K562 (cell line): Measurements from ENCODE around the gene TCF4. TPM values are rescaled to one million over a fixed set of nuclear protein-coding genes. Genes with fewer than 3 reads are reported as not detected.
A peak's percentile ranks its signal among the peaks of the same experiment; 100 is the strongest.

Source experiments
- ATAC-seq: fragments of 200-7000 bp; cut with Tn5 transposase; 3 replicates; pipeline ENCODE4 v1.9.1; 2020; ENCODE audit warnings: moderate library complexity
- BruUV-seq: library from RNA; stranded (reverse); fragments of 400-500 nt; replicated peaks from 2 replicates; lab custom pipeline; 2021; lab: Mats Ljungman, UMichigan
- CTCF ChIA-PET: fragments of 300-600 bp; formaldehyde crosslinking; extraction: SDS; loops from one replicate; lab custom pipeline; 2021; ENCODE audit warnings: low intra/inter-chr PET ratio; lab: Yijun Ruan, JAX
- POLR2A ChIA-PET: fragments of 300-600, 350-650 bp; sonication (Branson Sonifier 250); formaldehyde crosslinking; extraction: SDS; loops from one replicate; lab custom pipeline; 2021; ENCODE audit warnings: antibody characterized with exemption, inconsistent platforms; lab: Yijun Ruan, JAX
- DNase-seq, 4 experiments: peaks; one replicate each; pipeline versions ENCODE4 v3.0.0 to v3.0.0-alpha.2; 2011 to 2018; ENCODE audit warnings: low spot score in 3 of 4, mixed read lengths in 3 of 4; ENCODE audit errors: extremely low read depth in 1 of 4
- FAIRE-seq: peaks from 2 replicates; lab custom pipeline; 2011; peaks lifted over from hg19 to GRCh38; lab: Jason Lieb, UNC
- H2AFZ ChIP-seq: 2 replicates; pipeline ENCODE4 v1.6.0; 2011; ENCODE audit warnings: low read depth, low read length, control low read depth, inconsistent platforms
- H3K27ac ChIP-seq: fragments of 200-600 bp; 3 replicates; pipeline ENCODE4 v1.8.0; 2011; ENCODE audit warnings: low read depth, mild to moderate bottlenecking, control low read depth, inconsistent platforms, low read length, moderate library complexity, mixed read lengths; ENCODE audit errors: extremely low read depth
- H3K27me3 ChIP-seq, 2 experiments: fragments of 300-600 bp in 1 of 2; 2 replicates in 1 of 2; 3 replicates in 1 of 2; pipeline versions ENCODE4 v1.6.0 to v1.8.0; 2011; ENCODE audit warnings: inconsistent platforms in 2 of 2, low read length in 2 of 2, mild to moderate bottlenecking in 1 of 2, mixed read lengths in 1 of 2, moderate library complexity in 1 of 2; ENCODE audit not compliant: control insufficient read depth in 2 of 2, insufficient read depth in 2 of 2
- H3K36me3 ChIP-seq: fragments of 300-600 bp; 3 replicates; pipeline ENCODE4 v1.8.0; 2011; ENCODE audit warnings: mild to moderate bottlenecking, low read length, inconsistent platforms; ENCODE audit not compliant: control insufficient read depth, insufficient read depth
- H3K4me1 ChIP-seq, 2 experiments: fragments of 200-600 bp in 1 of 2; replicated peaks in 1 of 2; 2 replicates in 1 of 2; 3 replicates in 1 of 2; pipeline versions ENCODE4 v1.5.1 to v1.8.0; 2011; ENCODE audit warnings: inconsistent platforms in 2 of 2, low read length in 2 of 2, mild to moderate bottlenecking in 1 of 2, mixed read lengths in 1 of 2, moderate library complexity in 1 of 2; ENCODE audit not compliant: control insufficient read depth in 2 of 2, insufficient read depth in 2 of 2
- H3K4me2 ChIP-seq: 2 replicates; pipeline ENCODE4 v1.6.1; 2011; ENCODE audit warnings: low read length, control low read depth, inconsistent platforms, mixed read lengths; ENCODE audit not compliant: insufficient read depth
- H3K4me3 ChIP-seq: fragments of 200-600 bp; sonication (generic), shearing (Covaris generic); 2 replicates; pipeline ENCODE4 v1.5.1; 2016; ENCODE audit warnings: control low read depth, inconsistent platforms
- H3K79me2 ChIP-seq: fragments of 200-600 bp; 3 replicates; pipeline ENCODE4 v1.8.0; 2011; ENCODE audit warnings: low read length, inconsistent platforms; ENCODE audit not compliant: control insufficient read depth, insufficient read depth
- H3K9ac ChIP-seq, 2 experiments: 2 replicates each; pipeline versions ENCODE4 v1.6.0 to v1.6.1; 2011; ENCODE audit warnings: low read depth in 2 of 2, low read length in 2 of 2, control low read depth in 1 of 2, inconsistent platforms in 1 of 2, mild to moderate bottlenecking in 1 of 2, mixed read lengths in 1 of 2; ENCODE audit not compliant: insufficient read depth in 1 of 2
- H3K9me1 ChIP-seq: one replicate; pipeline ENCODE4 v1.6.0; 2011; ENCODE audit warnings: inconsistent platforms, mild to moderate bottlenecking, low read length, moderate library complexity; ENCODE audit not compliant: control insufficient read depth, insufficient read depth
- H3K9me3 ChIP-seq: replicated peaks from 2 replicates; pipeline ENCODE4 v1.5.1; 2011; ENCODE audit warnings: low read depth, low read length, inconsistent platforms; ENCODE audit not compliant: control insufficient read depth, insufficient read depth
- H4K20me1 ChIP-seq: replicated peaks from 2 replicates; pipeline ENCODE4 v1.6.1; 2011; ENCODE audit warnings: low read length, inconsistent platforms, mixed read lengths; ENCODE audit not compliant: control insufficient read depth, insufficient read depth
- BMI1 ChIP-seq: fragments of 150-350 bp; IDR thresholded peaks from 2 replicates; pipeline ENCODE4 v1.6.1; 2014; ENCODE audit warnings: low read length
- E4F1 ChIP-seq: fragments of 250-450 bp; sonication (Bioruptor Pico); IDR thresholded peaks from 2 replicates; pipeline ENCODE4 v1.5.0; 2021; ENCODE audit warnings: mild to moderate bottlenecking, borderline replicate concordance
- ETV5 ChIP-seq: sonication (generic); formaldehyde crosslinking; IDR thresholded peaks from 2 replicates; pipeline ENCODE4 v1.4.0; 2020; ENCODE audit warnings: low read depth, mild to moderate bottlenecking, missing genetic modification reagents
- HDAC6 ChIP-seq: IDR thresholded peaks from 2 replicates; pipeline ENCODE4 v1.6.1; 2012; ENCODE audit warnings: low read depth, mild to moderate bottlenecking, control low read depth, inconsistent platforms, low read length, moderate library complexity
- PCBP2 ChIP-seq: fragments of 200-400 bp; formaldehyde crosslinking; IDR thresholded peaks from 2 replicates; pipeline ENCODE4 v1.6.1; 2018; ENCODE audit warnings: low read length, low read depth, mild to moderate bottlenecking, moderate library complexity; ENCODE audit not compliant: poor library complexity, severe bottlenecking
- RAD21 ChIP-seq, 2 experiments: fragments of 250-450 bp in 1 of 2; fragments of 450-650 bp in 1 of 2; sonication (Bioruptor Pico) in 1 of 2; formaldehyde crosslinking in 1 of 2; IDR thresholded peaks in 1 of 2; conservative IDR thresholded peaks in 1 of 2; 2 replicates each; pipeline versions ENCODE4 v1.4.0 to v1.8.0; 2020 to 2022; ENCODE audit warnings: mild to moderate bottlenecking in 2 of 2, moderate library complexity in 1 of 2
- TAF9B ChIP-seq: fragments of 450-650 bp; IDR thresholded peaks from 2 replicates; pipeline ENCODE4 v1.6.1; 2018; ENCODE audit warnings: mild to moderate bottlenecking; ENCODE audit not compliant: partially characterized antibody
- WGBS: fragments of 100-300 bp; shearing (Covaris generic); methylation state at CpG from one replicate; pipeline ENCODE4 v1.1.6; 2016; ENCODE audit warnings: low coverage, mixed read lengths; ENCODE audit not compliant: insufficient coverage; ENCODE audit errors: missing lambda C conversion rate; 5-methylcytosine and 5-hydroxymethylcytosine counted together
- in situ Hi-C: fragments of 300-500 bp; cut with MboI; formaldehyde crosslinking; loops from 4 replicates; pipeline ENCODE4 v1.15.0; 2018; ENCODE audit warnings: inconsistent platforms, mixed read lengths
- intact Hi-C: fragments of 100-400 bp; cut with micrococcal nuclease; formaldehyde crosslinking; loops from 2 replicates; pipeline ENCODE4 v1.14.2; 2022
- polyA plus RNA-seq, 8 experiments: library from polyadenylated mRNA; depleted of rRNA in 4 of 8; stranded (reverse) in 5 of 8; unstranded in 3 of 8; fragments of >200 nt; fragmentation: Nextera tagmentation in 2 of 8; fragmentation: Illumina TruSeq in 1 of 8; extraction: Ambion mirVana in 2 of 8; extraction: Trizol in 1 of 8; gene quantifications; 2 replicates each; pipeline versions ENCODE4 v1.2.1 to v1.2.3, GENCODE V29; 2011 to 2014; ENCODE audit warnings: inconsistent platforms in 1 of 8, missing spikeins in 1 of 8
- total RNA-seq, 7 experiments: library from RNA; depleted of rRNA in 6 of 7; stranded (reverse); fragments of >200 nt in 6 of 7; fragmentation: Illumina TruSeq in 2 of 7; extraction: Trizol in 2 of 7; gene quantifications; 2 replicates each; pipeline versions ENCODE4 v1.2.1 to v1.2.3, GENCODE V29; 2011 to 2021; ENCODE audit warnings: low replicate concordance in 1 of 7

TCF4 gene
- total and polyA plus RNA-seq, 9 of the 15 experiments (the other 6 are each of a cell fraction or from before 2014, with no cell fraction given): 4.8 to 24.7 (median 15.2) TPM

- Histone ChIP-seq H3K9ac (no peak overlapping the region), H3K9me3 (no peaks in the 10 kb centered on the region), H3K79me2 (no peaks in the 10 kb centered on the region), H3K4me1 (no peaks in the 10 kb centered on the region), H3K4me3 (no peak overlapping the region), H3K9me1 (no peaks in the 10 kb centered on the region), H3K36me3 (peaks cover 23% of the 10 kb centered on the region; the same call in 1 of the 3 replicates), H4K20me1 (no peaks in the 10 kb centered on the region), H2AFZ (no peak overlapping the region), H3K4me2 (no peak overlapping the region), H3K27me3 (no peaks in the 10 kb centered on the region), H3K27ac (no peak overlapping the region)
- WGBS: 90% methylated on average over 4 of the region's 6 CpGs
- DNase-seq (no peak), ATAC-seq (no peak), FAIRE-seq (no peak)
- ChIA-PET CTCF (no interaction called here), POLR2A (no interaction called here)
- TF ChIP-seq RAD21 (CRISPR knock-in tag; conservative IDR thresholded peaks at IDR 0.05 in 1 of 2, IDR thresholded peaks at IDR 0.05 in 1 of 2) (peak in 1 of 2 experiments; percentile 10; a peak in 1 of 4 replicates), ETV5 (no peak)
- BruUV-seq: no TSS peak
- in situ Hi-C loops: loop anchor here (25.0 kb wide), 2 partner anchors 559 to 1334 kb away; no protein-coding TSS in a partner anchor
- intact Hi-C loops: no loop called here
Measured at GRCh38 chr18:55228191-55228590, 359.8 kb downstream of the TCF4 start.

GRCh38 chr18:55227771-55228170, 360.2 kb downstream of the TCF4 start:
- FAIRE-seq: no peak
- Histone ChIP-seq H3K79me2 (no peaks in the 10 kb centered on the region), H3K27me3 (no peaks in the 10 kb centered on the region), H2AFZ (no peak overlapping the region), H3K4me1 (no peaks in the 10 kb centered on the region), H3K4me2 (no peak overlapping the region), H3K9ac (no peak overlapping the region), H3K27ac (no peak overlapping the region), H3K4me3 (no peak overlapping the region), H4K20me1 (no peaks in the 10 kb centered on the region), H3K36me3 (peaks cover 23% of the 10 kb centered on the region; the same call in 1 of the 3 replicates), H3K9me1 (no peaks in the 10 kb centered on the region), H3K9me3 (no peaks in the 10 kb centered on the region)
- no TSS peak for BruUV-seq
- ATAC-seq: no peak
- in situ Hi-C loops: loop anchor here (25.0 kb wide), 2 partner anchors 560 to 1335 kb away; no protein-coding TSS in a partner anchor
- ChIA-PET POLR2A (no interaction called here), CTCF (no interaction called here)
- no peak for DNase-seq
- 63% methylated on average over 1 of the region's 3 CpGs for WGBS
- TF ChIP-seq TAF9B: no peak
- TF ChIP-seq BMI1: no peak
- TF ChIP-seq HDAC6: no peak
- TF ChIP-seq E4F1: no peak
- TF ChIP-seq PCBP2: no peak
- intact Hi-C loops: no loop called here
